Stimulated activated CD8-positive, alpha-beta memory T cell treated with anti-CD3 and anti-CD28 coated beads, Interleukin-15, amount 100 ng/mL, for 48 hours (primary cell): ENCODE data around the gene CD200R1L.

Source experiments
- DNase-seq, 2 donors: peaks; one replicate each; pipeline ENCODE4 v3.0.0-alpha.2; 2020; ENCODE audit warnings: low read depth in 2 of 2

Gene CD200R1L

GRCh38 chr3:112822064-112823055 is 24.3 kb downstream of the CD200R1L start:
- DNase-seq = no peak

GRCh38 chr3:112818289-112818688 is 28.4 kb downstream of the CD200R1L start:
- DNase-seq = no peak

- DNase-seq = no peak
Observed at GRCh38 chr3:112817797-112818196, 28.9 kb downstream of the CD200R1L start.

GRCh38 chr3:112817271-112817670 is 29.4 kb downstream of the CD200R1L start:
- no peak for DNase-seq

- no peak for DNase-seq
Observed at GRCh38 chr3:112815981-112816380, 30.7 kb downstream of the CD200R1L start.

- DNase-seq = no peak
Observed at GRCh38 chr3:112814266-112814665, 32.4 kb downstream of the CD200R1L start.

- DNase-seq = no peak
Observed at GRCh38 chr3:112813723-112814171, 32.9 kb downstream of the CD200R1L start.

GRCh38 chr3:112813016-112813415 is 33.6 kb downstream of the CD200R1L start:
- no peak for DNase-seq

GRCh38 chr3:112811917-112812660 is 34.6 kb downstream of the CD200R1L start:
- no peak for DNase-seq

GRCh38 chr3:112811131-112811884 is 35.4 kb downstream of the CD200R1L start:
- no peak for DNase-seq

GRCh38 chr3:112810561-112810960 is 36.1 kb downstream of the CD200R1L start:
- no peak for DNase-seq

- DNase-seq = no peak
Observed at GRCh38 chr3:112808136-112808535, 38.5 kb downstream of the CD200R1L start.

GRCh38 chr3:112807685-112808084 is 39.0 kb downstream of the CD200R1L start:
- no peak for DNase-seq

GRCh38 chr3:112806903-112807302 is 39.8 kb downstream of the CD200R1L start:
- DNase-seq = no peak

GRCh38 chr3:112805126-112805525 is 41.5 kb downstream of the CD200R1L start:
- no peak for DNase-seq

GRCh38 chr3:112804021-112804420 is 42.6 kb downstream of the CD200R1L start:
- no peak for DNase-seq

GRCh38 chr3:112803467-112803866 is 43.2 kb downstream of the CD200R1L start:
- DNase-seq = no peak

- DNase-seq = no peak
Observed at GRCh38 chr3:112802338-112802737, 44.3 kb downstream of the CD200R1L start.

- DNase-seq = no peak
Observed at GRCh38 chr3:112799946-112800345, 46.7 kb downstream of the CD200R1L start.

GRCh38 chr3:112794622-112795172 is 52.0 kb downstream of the CD200R1L start:
- no peak for DNase-seq

- DNase-seq = no peak
Observed at GRCh38 chr3:112793326-112794081, 53.2 kb downstream of the CD200R1L start.
